Keratinocyte (primary cell): ENCODE results near the gene ZBTB43. TPM values are rescaled to one million over a fixed set of nuclear protein-coding genes. Genes with fewer than 3 reads are reported as not detected.
"Not testable (repeated sequence)": the region's sequence is repeated elsewhere in the genome, so short reads cannot be mapped to it uniquely, and the experiment has no call there.

Experiments
- DNase-seq: peaks from one replicate; pipeline ENCODE4 v3.0.0-alpha.2; 2011; ENCODE audit warnings: low read depth, missing footprints, low spot score
- FAIRE-seq: peaks from 2 replicates; lab custom pipeline; 2011; peaks lifted over from hg19 to GRCh38; lab: Jason Lieb, UNC
- H2AFZ ChIP-seq: 2 replicates; pipeline ENCODE4 v1.6.0; 2012; ENCODE audit warnings: low read length, control low read depth, inconsistent platforms; ENCODE audit not compliant: control insufficient read depth
- H3K27ac ChIP-seq: 2 replicates; pipeline ENCODE4 v1.5.1; 2011; ENCODE audit warnings: low read length; ENCODE audit not compliant: control insufficient read depth, insufficient read depth
- H3K27me3 ChIP-seq: 3 replicates; pipeline ENCODE4 v1.6.0; 2011; ENCODE audit warnings: low read length; ENCODE audit not compliant: control insufficient read depth, insufficient read depth; ENCODE audit errors: extremely low read depth
- H3K36me3 ChIP-seq, 2 experiments: 2 replicates in 1 of 2; 3 replicates in 1 of 2; pipeline ENCODE4 v1.5.1; 2011; ENCODE audit warnings: low read length in 2 of 2, mild to moderate bottlenecking in 1 of 2; ENCODE audit not compliant: control insufficient read depth in 2 of 2, insufficient read depth in 2 of 2; ENCODE audit errors: extremely low read depth in 1 of 2
- H3K4me1 ChIP-seq: 3 replicates; pipeline ENCODE4 v1.5.1; 2011; ENCODE audit warnings: low read length; ENCODE audit not compliant: control insufficient read depth, insufficient read depth; ENCODE audit errors: extremely low read depth
- H3K4me2 ChIP-seq: 3 replicates; pipeline ENCODE4 v1.6.0; 2011; ENCODE audit warnings: low read depth, low read length; ENCODE audit not compliant: control insufficient read depth, insufficient read depth; ENCODE audit errors: extremely low read depth
- H3K4me3 ChIP-seq, 3 experiments: fragments of 200-600 bp in 1 of 3; sonication (generic) in 1 of 3; 2 replicates in 2 of 3; 3 replicates in 1 of 3; pipeline ENCODE4 v1.5.1; 2011 to 2016; ENCODE audit warnings: low read length in 3 of 3, mild to moderate bottlenecking in 3 of 3, control low read depth in 2 of 3, inconsistent platforms in 1 of 3, low read depth in 1 of 3, mixed read lengths in 1 of 3, mixed run types in 1 of 3, moderate library complexity in 1 of 3; ENCODE audit not compliant: control insufficient read depth in 2 of 3, insufficient read depth in 2 of 3; ENCODE audit errors: extremely low read depth in 1 of 3
- H3K79me2 ChIP-seq: 2 replicates; pipeline ENCODE4 v1.6.0; 2012; ENCODE audit warnings: low read length; ENCODE audit not compliant: control insufficient read depth, insufficient read depth
- H3K9ac ChIP-seq: 3 replicates; pipeline ENCODE4 v1.6.0; 2011; ENCODE audit warnings: low read length; ENCODE audit not compliant: control insufficient read depth, insufficient read depth; ENCODE audit errors: extremely low read depth
- H3K9me1 ChIP-seq: 3 replicates; pipeline ENCODE4 v1.6.0; 2011; ENCODE audit warnings: low read length; ENCODE audit not compliant: control insufficient read depth, insufficient read depth; ENCODE audit errors: extremely low read depth
- H3K9me3 ChIP-seq: 2 replicates; pipeline ENCODE4 v1.5.1; 2012; ENCODE audit warnings: low read depth, low read length; ENCODE audit not compliant: control insufficient read depth
- H4K20me1 ChIP-seq: 3 replicates; pipeline ENCODE4 v1.6.0; 2011; ENCODE audit warnings: low read length; ENCODE audit not compliant: control insufficient read depth, insufficient read depth; ENCODE audit errors: extremely low read depth
- CTCF ChIP-seq, 3 experiments: IDR thresholded peaks in 1 of 3; conservative IDR thresholded peaks in 1 of 3; optimal IDR thresholded peaks in 1 of 3; 2 replicates in 2 of 3; 3 replicates in 1 of 3; pipeline versions ENCODE3 to v1.5.1; 2011; ENCODE audit warnings: low read length in 3 of 3, mild to moderate bottlenecking in 3 of 3, moderate library complexity in 2 of 3, control low read depth in 1 of 3, inconsistent platforms in 1 of 3; ENCODE audit not compliant: insufficient read depth in 2 of 3; ENCODE audit errors: extremely low read depth in 1 of 3
- EZH2 ChIP-seq: IDR thresholded peaks from one replicate; pipeline ENCODE4 v1.6.1; 2012; ENCODE audit warnings: inconsistent platforms, mild to moderate bottlenecking, low read length, moderate library complexity
- dilution Hi-C: fragments of 300-500 bp; cut with MboI; formaldehyde crosslinking; loops from one replicate; pipeline ENCODE4 v1.7.0; 2020; ENCODE audit warnings: low sequenced_read_pairs; ENCODE audit not compliant: extremely low pct_ligation_motif_present
- polyA plus RNA-seq, 5 experiments: library from polyadenylated mRNA; depleted of rRNA in 3 of 5; stranded (reverse) in 3 of 5; stranded (forward) in 1 of 5; unstranded in 1 of 5; fragments of >200 nt; gene quantifications; 1 replicate in 1 of 5; 2 replicates in 3 of 5; 3 replicates in 1 of 5; pipeline versions ENCODE4 v1.2.1 to v1.2.3, GENCODE V29; 2011 to 2012; ENCODE audit warnings: missing spikeins in 2 of 5, low read depth in 1 of 5, low replicate concordance in 1 of 5

Gene ZBTB43
- polyA plus RNA-seq, 1 donor (not counting 4 experiments of a cell fraction or from before 2014, with no cell fraction given): 24.3 TPM

- Histone ChIP-seq H3K79me2 (peaks cover 70% of the 10 kb centered on the region), H3K9ac (no peak overlapping the region), H2AFZ (no peak overlapping the region), H3K27ac (no peak overlapping the region), H3K27me3 (no peaks in the 10 kb centered on the region), H3K4me1 (peaks cover 3% of the 10 kb centered on the region), H3K4me3 (no peak overlapping the region), H3K9me3 (no peaks in the 10 kb centered on the region), H4K20me1 (peaks cover 3% of the 10 kb centered on the region), H3K9me1 (no peaks in the 10 kb centered on the region), H3K4me2 (no peak overlapping the region), H3K36me3 (peaks cover 0 to 16% of the 10 kb centered on the region in 2 experiments)
- no peak for DNase-seq
- no peak for FAIRE-seq
- dilution Hi-C loops: no loop called here
- TF ChIP-seq EZH2: no peak
- TF ChIP-seq CTCF (optimal IDR thresholded peaks at IDR 0.05 in 1 of 3, IDR thresholded peaks at IDR 0.05 in 1 of 3, conservative IDR thresholded peaks at IDR 0.05 in 1 of 3; ENCODE audit: extremely low read depth in 1 of 3, insufficient read depth in 2 of 3, low read length in 3 of 3): no peak
Observed at GRCh38 chr9:126813072-126813471, 8.2 kb downstream of the ZBTB43 start.

GRCh38 chr9:126814091-126814490 is 9.3 kb downstream of the ZBTB43 start:
- Histone ChIP-seq H3K9me3 (peaks cover 3% of the 10 kb centered on the region), H3K27ac (no peak overlapping the region), H3K36me3 (peaks cover 0 to 17% of the 10 kb centered on the region in 2 experiments), H4K20me1 (peaks cover 3% of the 10 kb centered on the region), H3K9ac (no peak overlapping the region), H3K27me3 (no peaks in the 10 kb centered on the region), H3K4me2 (no peak overlapping the region), H2AFZ (no peak overlapping the region), H3K79me2 (peaks cover 66% of the 10 kb centered on the region), H3K4me1 (no peaks in the 10 kb centered on the region), H3K4me3 (no peak overlapping the region), H3K9me1 (no peaks in the 10 kb centered on the region)
- dilution Hi-C loops: no loop called here
- TF ChIP-seq CTCF (optimal IDR thresholded peaks at IDR 0.05 in 1 of 3, IDR thresholded peaks at IDR 0.05 in 1 of 3, conservative IDR thresholded peaks at IDR 0.05 in 1 of 3; ENCODE audit: extremely low read depth in 1 of 3, insufficient read depth in 2 of 3, low read length in 3 of 3): no peak
- no peak for TF ChIP-seq EZH2
- DNase-seq (no peak), FAIRE-seq (no peak)

- H3K36me3 ChIP-seq: peaks cover 0 to 13% of the 10 kb centered on the region in 2 experiments
- FAIRE-seq: not testable (repeated sequence)
- peaks cover 60% of the 10 kb centered on the region for H3K79me2 ChIP-seq
Observed at GRCh38 chr9:126817615-126818014, 12.8 kb downstream of the ZBTB43 start.

More at GRCh38 chr9:126817615-126818014, 12.8 kb downstream of the ZBTB43 start:
- H3K4me3 ChIP-seq, dilution Hi-C loops, DNase-seq, H4K20me1 ChIP-seq, H3K9me3 ChIP-seq, H3K9ac ChIP-seq, H3K27ac ChIP-seq, H3K27me3 ChIP-seq, H3K4me1 ChIP-seq, H3K9me1 ChIP-seq, H3K4me2 ChIP-seq, H2AFZ ChIP-seq: not testable (repeated sequence)
